NCI-H2029 treated with DMSO at 0.1 percent for 48 hours (cell line): ENCODE data around the gene FKRP.
"Not testable (repeated sequence)": the region's sequence is repeated elsewhere in the genome, so short reads cannot be mapped to it uniquely, and the experiment has no call there.

Source experiments
- DNase-seq: peaks from one replicate; lab custom pipeline; 2025; lab: John Stamatoyannopoulos, UW

FKRP gene, protein sequence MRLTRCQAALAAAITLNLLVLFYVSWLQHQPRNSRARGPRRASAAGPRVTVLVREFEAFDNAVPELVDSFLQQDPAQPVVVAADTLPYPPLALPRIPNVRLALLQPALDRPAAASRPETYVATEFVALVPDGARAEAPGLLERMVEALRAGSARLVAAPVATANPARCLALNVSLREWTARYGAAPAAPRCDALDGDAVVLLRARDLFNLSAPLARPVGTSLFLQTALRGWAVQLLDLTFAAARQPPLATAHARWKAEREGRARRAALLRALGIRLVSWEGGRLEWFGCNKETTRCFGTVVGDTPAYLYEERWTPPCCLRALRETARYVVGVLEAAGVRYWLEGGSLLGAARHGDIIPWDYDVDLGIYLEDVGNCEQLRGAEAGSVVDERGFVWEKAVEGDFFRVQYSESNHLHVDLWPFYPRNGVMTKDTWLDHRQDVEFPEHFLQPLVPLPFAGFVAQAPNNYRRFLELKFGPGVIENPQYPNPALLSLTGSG

DNA sequence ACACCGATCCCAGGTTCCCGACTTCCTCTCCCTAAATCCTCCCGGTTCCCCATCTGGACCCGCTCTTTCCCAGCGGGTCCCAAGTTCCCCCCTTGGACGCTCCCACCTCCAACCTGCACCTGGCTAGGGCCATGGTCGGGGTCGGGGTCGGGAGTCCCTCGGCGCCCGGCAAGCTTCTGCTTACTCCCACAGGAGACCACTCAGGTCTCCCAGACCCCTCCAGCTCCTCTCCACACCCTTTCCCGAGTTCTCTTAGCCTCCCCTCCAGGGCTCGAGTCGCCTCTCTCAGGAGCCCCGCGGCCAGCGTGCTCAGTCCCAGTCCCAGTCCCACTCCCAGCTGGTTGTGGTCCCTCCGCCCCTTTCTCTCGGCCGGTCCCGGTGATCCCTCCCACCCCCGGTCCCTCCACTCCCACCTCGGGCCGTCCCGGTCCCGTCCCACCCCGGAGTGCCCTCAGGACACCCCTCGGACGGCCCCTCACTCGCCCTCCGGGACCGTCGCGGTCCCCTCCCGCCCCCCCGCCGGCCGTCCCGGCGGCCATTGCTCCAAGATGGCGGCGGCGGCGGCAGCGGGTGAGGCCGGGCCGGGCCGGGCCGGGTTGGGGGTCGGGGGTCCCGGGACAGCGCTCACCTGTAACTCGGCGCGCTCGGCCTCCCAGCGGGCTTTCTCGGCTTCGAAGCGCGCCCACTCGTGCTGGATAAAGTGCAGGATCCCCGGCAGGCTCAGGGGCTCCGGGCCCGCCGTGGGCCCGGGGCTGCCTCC is at the start of gene FKRP:
Gene FKRP (plus strand): TSS at position 537 of the 760 bp plus-strand sequence. CDS start 9,394 bp downstream, outside the sequence.
- no peak for DNase-seq

DNA sequence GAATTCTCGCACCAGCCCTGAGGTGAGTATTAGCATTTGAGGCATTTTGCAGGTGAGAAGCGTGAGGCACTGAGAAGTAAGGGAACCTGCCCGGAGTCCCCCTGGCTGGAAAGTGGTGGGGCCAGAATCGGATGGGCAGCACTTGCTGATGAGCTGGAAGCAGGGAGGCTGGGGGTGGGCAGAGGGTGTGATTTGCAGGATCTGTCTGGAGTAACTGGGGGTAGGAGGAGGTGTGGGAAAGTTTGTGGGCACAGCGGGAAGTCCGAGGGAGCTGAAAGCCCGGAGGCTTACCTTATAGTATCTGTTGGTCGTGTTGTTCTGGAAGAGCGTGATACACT is 49.0 kb upstream of the FKRP start:
- no peak for DNase-seq

DNA sequence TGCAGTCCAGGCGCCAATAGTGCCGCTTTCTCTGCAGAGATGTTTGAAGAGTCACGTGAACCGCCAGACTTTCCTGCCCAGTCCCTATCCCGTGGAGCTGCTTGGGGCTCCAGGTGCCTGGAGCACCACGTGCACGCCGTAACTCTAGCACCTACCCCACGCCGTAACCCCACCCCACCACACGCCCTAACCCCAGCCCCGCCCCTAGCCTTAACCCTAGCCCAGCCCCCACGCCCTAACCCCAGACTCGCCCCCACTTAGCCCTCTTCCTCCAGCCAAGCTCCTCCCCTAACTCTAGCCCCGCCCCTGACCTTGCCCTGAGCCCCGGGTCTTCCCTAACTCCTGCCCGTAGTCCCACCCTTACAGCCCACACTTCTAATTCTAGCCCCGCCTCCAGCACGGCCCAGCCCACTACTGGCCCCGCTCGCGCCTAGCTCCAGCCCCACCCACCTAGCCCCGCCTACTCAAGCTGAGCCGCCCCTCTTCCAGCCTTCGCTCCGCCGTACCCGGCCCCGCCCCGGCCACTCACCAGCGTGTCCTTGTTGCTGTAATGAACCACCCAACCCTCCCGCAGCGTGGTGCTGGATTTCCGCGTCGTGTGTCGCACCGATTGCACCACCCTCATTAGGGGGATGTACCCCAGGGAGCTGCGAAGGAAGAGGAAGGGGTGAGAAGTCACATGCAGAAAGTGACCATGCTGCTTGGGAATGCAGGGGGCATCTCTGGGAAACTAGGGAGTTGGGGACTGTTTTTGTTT is 48.5 kb upstream of the FKRP start:
- peak; percentile 90 for DNase-seq

DNA sequence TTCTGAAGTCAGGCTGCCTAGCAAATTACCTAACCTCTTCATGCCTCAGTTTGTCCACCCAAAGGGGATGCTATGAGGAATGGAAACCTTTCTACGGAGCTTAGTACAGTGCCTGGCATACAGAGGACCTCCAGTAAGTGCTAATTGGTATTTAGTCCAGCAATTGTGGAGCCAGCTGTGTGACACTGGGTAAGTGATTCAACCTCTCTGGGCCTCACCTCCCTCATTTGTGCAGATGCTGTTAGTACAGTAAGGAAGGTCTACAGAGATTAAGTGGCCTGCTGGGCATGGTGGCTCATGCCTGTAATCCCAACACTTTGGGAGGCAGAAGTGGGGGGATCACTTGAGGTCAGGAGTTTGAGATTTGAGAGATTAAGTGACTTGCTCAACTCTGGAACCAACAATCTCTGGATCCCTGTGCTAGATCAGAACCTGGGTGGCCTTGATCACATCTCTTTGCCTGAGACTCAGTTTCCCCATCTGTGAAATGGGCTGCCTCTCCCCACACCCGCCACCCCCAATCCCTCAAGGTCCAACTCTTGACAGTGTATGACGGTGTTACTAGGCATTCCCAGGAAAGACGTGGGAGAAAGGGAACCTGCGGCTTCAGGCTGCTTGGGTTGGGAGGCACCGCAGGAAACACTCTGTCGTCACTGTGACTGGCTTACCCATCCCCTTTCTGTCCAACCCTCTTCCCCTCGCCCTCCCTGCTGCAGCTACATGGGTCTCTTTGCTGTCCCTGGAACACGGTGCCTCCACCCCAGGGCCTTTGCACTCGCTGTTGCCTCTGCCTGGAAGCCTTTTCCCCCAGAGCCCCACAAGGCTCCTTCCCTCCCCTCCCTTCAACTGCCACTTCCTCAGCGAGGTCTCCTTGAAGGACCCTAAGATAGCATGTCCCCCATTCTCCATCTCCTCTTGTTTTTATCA is 47.2 kb upstream of the FKRP start:
- DNase-seq, result no peak

DNA sequence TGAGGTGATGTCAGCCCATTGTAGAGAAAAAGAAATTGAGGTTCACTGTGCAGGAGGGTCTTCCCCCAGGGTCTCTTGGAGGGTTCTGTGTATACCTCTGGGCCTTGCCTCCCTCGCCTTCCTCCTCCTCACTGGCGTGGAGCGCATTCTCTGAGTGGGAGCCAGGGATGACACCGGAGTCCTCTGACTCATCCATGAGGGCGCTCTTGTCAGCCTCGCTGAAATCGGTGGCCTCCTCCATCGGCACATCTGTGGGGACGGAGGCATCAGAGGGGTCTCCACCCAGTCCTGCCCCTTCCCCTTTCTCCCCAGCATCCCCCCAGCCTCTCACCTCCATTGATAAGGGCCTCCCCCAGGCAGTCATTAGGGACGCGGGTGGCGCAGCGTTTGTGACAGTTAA is 45.2 kb upstream of the FKRP start:
- no peak for DNase-seq

DNA sequence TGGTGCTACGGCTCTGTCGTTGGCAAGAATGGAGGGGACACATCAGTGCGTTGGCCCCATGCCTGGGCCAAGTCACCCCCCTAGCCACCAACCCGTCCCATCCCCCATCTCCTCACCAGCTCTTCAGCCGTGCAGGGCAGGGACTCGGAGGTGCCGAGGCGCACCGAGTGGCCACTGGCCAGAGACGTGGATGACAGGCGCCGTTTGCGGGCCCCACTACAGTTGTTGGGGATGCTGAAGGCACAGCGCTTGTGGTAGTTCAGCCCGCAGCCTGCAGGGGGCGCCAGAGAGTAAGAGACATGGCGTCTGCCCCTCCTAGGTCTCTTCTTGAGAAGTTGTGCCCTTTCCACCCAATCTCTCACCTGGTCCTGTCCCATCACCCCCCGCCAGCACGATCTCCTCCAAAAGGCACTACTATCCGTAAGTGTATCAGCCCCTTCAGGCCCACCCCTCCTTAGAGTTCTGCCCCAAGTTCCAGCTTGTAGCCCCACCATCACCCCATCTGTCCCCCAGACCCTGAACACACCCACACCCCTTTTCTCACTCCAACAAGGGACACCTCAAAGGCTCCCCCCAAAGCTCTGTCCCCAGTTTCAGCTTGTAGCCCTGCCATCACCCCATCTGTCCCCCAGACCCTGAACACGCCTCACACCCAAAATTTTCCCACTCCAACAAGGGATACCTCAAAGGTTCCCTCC is 41.3 kb upstream of the FKRP start:
- no peak for DNase-seq

DNA sequence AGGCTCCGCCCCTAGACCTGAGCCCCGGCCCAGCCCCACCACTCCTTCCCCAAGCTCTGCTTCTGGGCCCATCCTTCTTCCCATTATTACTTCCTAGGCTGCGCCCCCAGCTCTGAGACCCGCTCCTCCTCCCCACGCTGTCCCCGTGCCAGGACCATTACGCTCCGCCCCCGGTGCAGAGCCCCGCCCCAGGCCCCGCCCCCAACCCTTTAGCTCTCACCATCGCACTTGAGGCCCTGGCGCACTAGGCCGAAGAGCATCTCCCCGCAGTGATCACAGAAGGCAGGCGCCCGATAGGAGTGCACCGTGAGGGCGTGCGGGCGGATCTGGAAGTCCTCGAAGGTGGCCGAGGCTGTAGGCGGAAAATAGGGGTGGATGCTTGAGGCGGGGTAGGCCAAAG is 35.2 kb upstream of the FKRP start:
- no peak for DNase-seq

DNA sequence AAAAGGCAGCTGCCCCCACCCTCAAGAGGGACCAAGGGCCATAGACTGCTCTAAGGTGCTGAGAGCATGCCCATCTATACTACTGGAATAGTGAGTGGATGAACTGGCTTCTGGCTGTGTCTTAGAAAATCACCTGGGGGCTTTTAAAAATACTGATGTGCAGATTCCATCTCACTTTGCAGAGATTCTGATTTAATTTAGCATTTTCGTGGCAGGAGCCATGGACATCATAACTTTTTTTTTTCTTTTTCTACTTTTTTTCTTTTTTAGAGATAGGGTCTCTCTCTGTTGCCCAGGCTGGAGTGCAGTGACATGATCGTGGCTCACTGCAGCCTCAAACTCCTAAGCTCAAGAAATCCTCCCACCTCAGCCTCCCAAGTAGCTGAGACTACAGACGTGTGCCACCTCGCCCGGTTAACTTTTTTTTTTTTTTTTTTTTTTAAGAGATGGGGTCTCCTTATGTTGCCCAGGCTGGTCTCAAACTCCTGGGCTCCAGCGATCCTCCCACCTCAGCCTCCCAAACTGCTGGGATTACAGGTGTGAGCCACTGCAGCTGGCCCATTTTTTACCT is 33.0 kb upstream of the FKRP start:
- not testable (repeated sequence) for DNase-seq

DNA sequence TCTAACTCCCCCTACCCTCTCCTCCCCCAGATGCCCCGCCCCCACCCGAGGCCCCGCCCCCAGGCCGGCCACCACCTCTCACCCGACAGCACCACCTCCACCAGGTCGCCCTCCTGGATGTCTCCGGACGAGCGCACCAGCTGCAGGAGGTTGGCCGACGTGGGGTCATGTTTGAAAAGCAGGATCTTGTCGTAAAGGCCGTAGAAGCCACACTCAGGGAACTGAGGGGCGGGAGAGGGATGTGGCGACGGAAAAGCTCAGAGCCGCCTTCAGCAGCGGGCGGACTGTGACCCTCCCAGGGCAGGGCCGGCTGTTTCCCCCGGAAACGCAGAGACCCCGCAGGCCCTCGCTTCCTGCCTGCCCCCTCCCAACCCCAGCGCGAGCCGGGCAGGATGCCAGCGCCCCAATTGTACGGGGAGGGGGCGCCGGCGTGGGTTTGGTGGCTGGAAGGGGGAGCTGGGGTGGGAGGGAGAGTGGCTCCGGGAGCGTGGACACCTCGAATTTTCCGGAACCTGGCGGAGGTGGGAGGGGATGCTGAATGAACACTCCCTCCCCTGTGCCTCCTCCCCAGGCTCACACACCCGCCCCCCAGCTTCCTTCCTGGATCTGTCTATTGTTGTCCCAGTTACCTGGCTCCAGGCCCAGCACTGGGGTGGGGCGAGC is 31.9 kb upstream of the FKRP start:
- peak; percentile 52 for DNase-seq

DNA sequence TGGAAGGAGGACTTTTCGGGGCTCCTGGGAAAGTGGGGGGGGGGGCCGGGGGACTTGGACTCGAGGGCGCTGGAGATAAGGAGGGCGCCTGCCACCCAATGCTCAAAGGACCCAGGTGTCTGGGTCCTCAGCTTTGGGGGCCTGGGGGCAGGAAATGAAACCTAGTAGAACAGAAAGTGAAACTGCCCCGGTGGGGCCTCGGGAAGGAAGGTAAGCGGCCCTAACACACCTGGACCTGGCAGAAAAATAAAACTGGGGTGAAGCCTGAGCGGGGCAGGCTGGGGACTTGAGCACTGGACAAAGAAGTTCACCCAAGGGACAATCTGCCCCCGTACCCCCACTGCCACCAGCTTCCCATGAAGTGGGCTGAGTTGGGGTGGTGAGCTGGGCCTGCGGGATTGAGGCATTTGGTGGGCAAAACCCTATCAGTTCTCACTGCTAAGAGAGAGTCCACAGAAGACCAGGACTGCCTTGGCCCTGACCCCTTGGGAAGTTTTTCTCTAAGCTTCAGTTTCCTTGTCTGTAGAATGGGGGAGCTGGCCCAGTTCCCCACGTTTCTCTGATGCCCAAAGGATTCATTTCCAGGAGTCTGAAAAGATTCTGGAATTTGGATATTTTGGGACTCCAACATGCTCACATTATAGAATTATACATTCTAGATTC is 31.3 kb upstream of the FKRP start:
- peak; percentile 52 for DNase-seq

DNA sequence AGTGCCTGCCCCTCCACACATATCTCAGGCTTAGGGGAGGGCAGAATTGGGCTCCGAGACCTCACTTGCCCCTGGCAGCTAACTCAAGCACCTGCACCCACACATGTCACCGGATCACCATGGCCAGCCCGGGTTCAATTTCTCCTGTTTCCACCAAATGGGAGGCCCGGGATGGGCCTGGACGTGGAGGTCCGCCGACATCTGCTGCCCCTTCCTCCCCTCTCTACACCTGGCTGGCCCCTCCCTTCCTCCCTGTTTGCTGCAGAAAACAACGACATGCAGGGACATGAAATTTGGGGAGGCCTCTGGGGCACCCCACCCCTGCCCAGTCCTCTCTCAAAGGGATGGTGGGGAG is 30.3 kb upstream of the FKRP start:
- no peak for DNase-seq

DNA sequence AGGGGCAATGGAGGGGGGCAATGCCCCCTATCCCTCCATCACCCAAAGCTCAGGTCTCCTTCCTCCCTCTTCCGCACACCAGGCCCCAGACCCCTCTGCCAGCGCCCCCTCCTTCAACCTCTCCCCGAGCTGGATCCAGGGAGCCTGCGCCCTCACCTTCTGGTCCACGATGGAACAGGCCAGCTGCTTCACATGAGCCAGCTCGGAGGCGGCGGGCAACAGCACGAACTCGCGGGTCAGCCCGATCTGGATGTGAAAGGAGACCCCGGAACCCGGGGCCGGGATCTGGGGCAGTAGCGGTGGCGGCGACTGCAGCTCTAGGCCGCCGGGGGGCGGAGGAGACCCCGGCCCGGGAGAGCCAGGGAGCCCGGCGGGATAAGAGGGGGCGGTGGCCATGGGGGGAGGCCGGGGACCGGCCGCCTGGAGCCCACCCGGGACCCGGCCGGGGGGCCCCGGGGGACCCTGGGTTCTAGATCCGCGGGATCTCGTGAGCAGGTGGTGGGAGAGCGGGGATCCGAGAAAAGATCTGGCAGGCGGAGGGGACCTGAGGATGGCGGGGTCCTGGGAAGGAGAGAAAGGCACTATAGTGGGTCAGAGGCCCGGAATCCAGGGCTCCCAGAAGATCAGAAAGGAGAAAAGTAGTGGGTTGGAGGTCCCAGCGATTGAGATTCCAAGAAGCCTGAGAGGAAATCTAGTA is 29.7 kb upstream of the FKRP start:
- no peak for DNase-seq

DNA sequence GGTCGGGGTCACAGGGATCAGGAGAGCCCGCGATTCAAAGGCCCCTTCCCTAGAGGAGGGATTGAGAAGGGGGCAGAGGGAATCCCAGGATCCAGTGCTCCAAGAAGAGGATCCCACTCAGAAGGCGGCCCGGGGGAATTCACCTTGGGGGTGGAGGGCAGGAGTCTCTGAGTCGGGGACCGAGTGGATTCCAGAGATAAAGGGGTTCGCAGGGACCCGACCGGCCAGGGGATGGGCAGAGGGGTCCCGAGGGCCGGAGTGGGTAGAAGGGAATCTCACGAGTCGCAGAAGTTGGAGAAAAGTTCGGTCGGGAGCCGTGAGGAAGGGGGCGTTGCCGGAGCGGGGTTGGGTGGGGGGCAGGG is 29.2 kb upstream of the FKRP start:
- DNase-seq, result no peak

DNA sequence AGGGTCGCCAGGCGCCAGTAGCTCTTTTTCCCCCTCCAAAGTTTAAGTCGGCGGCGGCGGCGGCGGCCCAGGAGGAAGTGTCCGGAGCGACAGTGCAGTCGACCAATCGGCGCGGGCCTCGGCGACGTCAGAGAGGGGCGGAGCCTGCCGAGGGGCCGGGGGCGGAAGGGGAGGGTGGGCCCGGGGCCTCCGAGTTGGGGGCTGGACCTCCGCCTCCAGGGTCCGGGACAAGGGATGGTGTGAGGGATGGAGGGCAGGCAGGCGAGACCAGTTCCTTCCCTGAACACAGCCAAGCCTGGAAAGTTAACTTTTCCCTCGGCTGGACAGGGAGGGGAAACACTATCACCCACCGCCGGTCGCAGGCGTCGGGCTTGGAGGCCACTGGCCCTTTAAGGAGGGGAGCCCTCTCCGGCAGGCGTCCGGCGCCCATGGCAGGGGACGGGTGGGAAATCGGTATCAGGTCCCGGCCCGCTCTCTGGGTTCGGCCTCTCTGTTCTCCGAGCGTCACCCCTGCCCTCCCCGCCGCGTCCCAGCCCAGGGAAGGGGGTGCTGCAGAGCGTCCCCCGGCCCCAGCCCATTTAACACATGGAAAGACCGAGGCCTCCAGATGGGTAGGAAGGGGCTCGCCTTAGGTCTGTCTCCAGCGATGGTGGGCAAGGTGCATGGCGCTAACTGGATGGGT is 28.7 kb upstream of the FKRP start, which contains the start of gene PRKD2:
Gene PRKD2 (minus strand): TSS at position 81 of the 682 bp plus-strand sequence. CDS start 744 bp downstream, outside the sequence.
- no peak for DNase-seq

DNA sequence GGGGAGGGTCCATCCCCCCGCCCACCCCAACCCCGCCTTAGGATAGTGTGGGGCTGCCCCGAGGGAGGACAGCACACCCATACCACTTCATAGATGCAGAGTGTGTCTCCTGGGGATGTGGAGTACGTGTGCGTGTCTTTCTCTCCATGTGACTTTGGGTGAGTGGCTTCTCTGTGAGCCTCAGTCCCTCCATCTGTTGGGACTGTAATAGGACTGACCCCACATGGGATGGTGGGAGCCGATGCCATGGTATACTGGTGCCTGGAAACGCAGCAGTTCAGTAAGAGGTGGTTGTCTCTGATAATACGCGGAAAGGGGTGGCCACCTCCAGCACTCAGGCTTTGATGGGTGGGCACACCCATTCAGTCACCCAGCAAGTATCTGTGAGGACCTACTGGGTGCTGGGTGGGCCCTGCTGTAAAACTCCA is 28.1 kb upstream of the FKRP start:
- no peak for DNase-seq

DNA sequence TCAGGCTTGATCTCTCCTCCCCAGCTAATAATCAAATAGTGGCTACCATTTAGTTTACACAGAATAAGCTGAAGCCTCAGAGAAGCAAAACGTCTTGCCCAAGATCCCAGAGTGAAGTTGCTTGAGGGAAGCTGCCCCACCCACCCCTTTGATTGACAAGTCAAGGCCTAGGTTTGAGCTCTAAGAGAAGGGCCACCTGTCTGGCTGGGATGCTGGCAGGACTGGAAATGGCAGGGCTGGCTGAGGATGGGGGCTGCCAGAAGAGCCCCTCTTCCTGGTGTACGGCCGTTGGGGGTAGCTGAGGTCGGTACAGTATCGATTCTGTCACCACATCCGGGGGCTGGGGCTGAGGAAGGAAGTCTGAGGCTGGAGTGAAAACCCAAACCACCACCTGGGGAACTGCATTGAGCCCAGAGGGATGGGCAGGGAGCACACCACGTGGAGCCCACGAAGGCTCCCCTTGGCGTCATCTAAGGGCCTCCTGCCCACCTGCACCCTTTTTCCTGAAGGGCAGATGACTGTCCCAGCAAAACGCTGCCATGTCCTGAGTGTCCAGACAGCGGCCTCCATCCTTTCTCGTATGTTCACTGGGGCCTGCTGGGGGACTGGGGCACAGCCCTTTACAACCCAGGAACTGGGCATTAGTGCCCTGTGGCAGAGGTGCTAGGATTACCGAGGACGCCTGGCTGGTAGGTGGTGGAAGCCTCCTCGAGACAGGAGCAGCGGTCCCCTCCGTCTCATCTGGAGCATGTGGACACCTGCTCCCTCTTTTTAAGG is 27.5 kb upstream of the FKRP start:
- no peak for DNase-seq

DNA sequence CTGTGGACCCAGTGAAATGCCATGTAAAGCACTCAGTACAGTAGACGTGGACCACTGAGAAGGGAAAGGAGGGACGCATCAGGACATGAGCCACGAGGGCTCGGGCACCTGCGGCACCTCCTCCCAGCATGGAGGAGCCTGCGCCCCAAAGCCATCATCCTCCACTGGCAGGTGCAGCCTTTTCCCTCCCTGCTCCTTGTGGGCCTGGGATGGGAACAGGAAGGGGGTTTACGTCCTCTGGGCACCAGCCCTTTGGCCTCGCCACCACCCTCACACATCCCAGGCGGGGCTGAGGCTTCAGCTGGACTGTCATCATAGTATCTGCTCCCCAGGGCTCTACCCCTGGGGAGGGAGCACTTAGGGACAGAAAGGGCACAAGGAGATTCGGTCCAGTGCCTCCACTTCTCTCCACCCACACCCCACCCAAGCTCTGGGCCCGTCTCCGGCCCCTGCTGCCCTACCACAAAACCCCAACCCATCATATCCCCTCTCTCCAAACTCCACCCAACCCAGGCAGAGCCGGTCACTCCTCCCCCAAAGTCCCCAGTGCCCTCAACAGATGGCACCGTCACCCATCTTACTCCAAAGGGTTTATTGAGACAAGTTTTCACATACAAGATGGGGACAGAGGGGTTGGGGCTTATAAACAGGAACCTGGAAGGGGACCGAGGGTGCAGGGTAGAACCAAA is 26.8 kb upstream of the FKRP start:
- no peak for DNase-seq
